Measurements from ENCODE around the gene TBATA.

Gene TBATA

GRCh38 chr10:70785190-70785589 lies at the start of gene TBATA:
Gene TBATA, minus strand, starts transcription at chr10:70785377. Its CDS starts 1,998 bp downstream, at chr10:70783379.
- no peak for DNase-seq

GRCh38 chr10:70834441-70835151 lies 49.4 kb upstream of the TBATA start:
- DNase-seq: no peak

GRCh38 chr10:70834021-70834420 lies 48.8 kb upstream of the TBATA start:
- no peak for DNase-seq

- DNase-seq: no peak
Measured at GRCh38 chr10:70833601-70834000, 48.4 kb upstream of the TBATA start.

GRCh38 chr10:70832852-70833528 lies 47.8 kb upstream of the TBATA start:
- DNase-seq: no peak

GRCh38 chr10:70832221-70832620 lies 47.0 kb upstream of the TBATA start:
- no peak for DNase-seq

- DNase-seq: no peak
Measured at GRCh38 chr10:70830164-70830563, 45.0 kb upstream of the TBATA start.

GRCh38 chr10:70829543-70829942 lies 44.4 kb upstream of the TBATA start:
- no peak for DNase-seq

- DNase-seq: no peak
Measured at GRCh38 chr10:70828923-70829322, 43.7 kb upstream of the TBATA start.

- no peak for DNase-seq
Measured at GRCh38 chr10:70827086-70827757, 42.0 kb upstream of the TBATA start.

- no peak for DNase-seq
Measured at GRCh38 chr10:70822076-70822820, 37.1 kb upstream of the TBATA start.

- DNase-seq: no peak
Measured at GRCh38 chr10:70820976-70821750, 36.0 kb upstream of the TBATA start.

- peak; percentile 45 for DNase-seq
Measured at GRCh38 chr10:70816220-70816894, 31.2 kb upstream of the TBATA start.

- peak; percentile 69 for DNase-seq
Measured at GRCh38 chr10:70815504-70816219, 30.5 kb upstream of the TBATA start, which contains the start of gene SGPL1. Gene SGPL1, plus strand, starts transcription at chr10:70815948. Its CDS starts 906 bp downstream, at chr10:70816854.

- no peak for DNase-seq
Measured at GRCh38 chr10:70814126-70814525, 28.9 kb upstream of the TBATA start.

GRCh38 chr10:70812814-70813213 lies 27.6 kb upstream of the TBATA start:
- DNase-seq: no peak

GRCh38 chr10:70811881-70812280 lies 26.7 kb upstream of the TBATA start:
- no peak for DNase-seq

GRCh38 chr10:70810967-70811366 lies 25.8 kb upstream of the TBATA start:
- no peak for DNase-seq

- DNase-seq: no peak
Measured at GRCh38 chr10:70809726-70810125, 24.5 kb upstream of the TBATA start.

- DNase-seq: no peak
Measured at GRCh38 chr10:70809011-70809611, 23.9 kb upstream of the TBATA start.

- no peak for DNase-seq
Measured at GRCh38 chr10:70807556-70807955, 22.4 kb upstream of the TBATA start.
